Vagina (tissue), 2 donors: ENCODE data around the gene DST. TPM values are rescaled to one million over a fixed set of nuclear protein-coding genes. Genes with fewer than 3 reads are reported as not detected.

Experiments used
- DNase-seq, 2 donors: peaks; one replicate each; pipeline ENCODE4 v3.0.0-alpha.2; 2017; ENCODE audit errors: extremely low spot score in 2 of 2
- H3K27ac ChIP-seq: fragments of 200-600 bp; sonication (generic); one replicate; pipeline ENCODE4 v1.5.1; 2019
- H3K27me3 ChIP-seq: fragments of 200-600 bp; sonication (generic); one replicate; pipeline ENCODE4 v1.5.1; 2019
- H3K36me3 ChIP-seq, 2 donors: fragments of 200-600 bp; sonication (generic); one replicate each; pipeline ENCODE4 v1.5.1; 2017 to 2019
- H3K4me1 ChIP-seq: fragments of 200-600 bp; sonication (generic); one replicate; pipeline ENCODE4 v1.5.1; 2019
- H3K4me3 ChIP-seq, 2 donors: fragments of 200-600 bp; sonication (generic); 1 replicate in 1 of 2; 2 replicates in 1 of 2; pipeline ENCODE4 v1.5.1; 2016 to 2019
- H3K9me3 ChIP-seq: fragments of 200-600 bp; sonication (generic); one replicate; pipeline ENCODE4 v1.5.1; 2019
- POLR2A ChIP-seq, 2 donors: fragments of 450-650 bp; IDR thresholded peaks; one replicate each; pipeline ENCODE4 v1.6.1; 2017; ENCODE audit warnings: antibody characterized with exemption in 2 of 2, mild to moderate bottlenecking in 2 of 2, moderate library complexity in 2 of 2
- POLR2AphosphoS5 ChIP-seq, 2 donors: sonication (generic); formaldehyde crosslinking; IDR thresholded peaks; one replicate each; pipeline ENCODE4 v1.9.0; 2017; ENCODE audit warnings: antibody characterized with exemption in 2 of 2, mild to moderate bottlenecking in 2 of 2, low read depth in 1 of 2; ENCODE audit not compliant: insufficient read depth in 1 of 2
- intact Hi-C: fragments of 100-400 bp; cut with DNase I; formaldehyde crosslinking; loops from one replicate; pipeline ENCODE4 v1.15.1; 2023
- total RNA-seq: library from RNA; depleted of rRNA; stranded (reverse); fragments of >200 nt; gene quantifications from one replicate; pipeline ENCODE4 v1.2.3, GENCODE V29; 2016
- TF ChIP-seq, protein P1 (sequence below), 3 experiments: fragments of 450-650 bp in 2 of 3; fragments of 200-600 bp in 1 of 3; sonication (generic) in 1 of 3; IDR thresholded peaks; one replicate each; pipeline ENCODE4 v1.5.1; 2017 to 2019; ENCODE audit warnings: antibody characterized with exemption in 3 of 3, mild to moderate bottlenecking in 2 of 3, moderate library complexity in 2 of 3

The DST gene
- total RNA-seq, 1 donor from 2014 or later = 460 TPM

DNA sequence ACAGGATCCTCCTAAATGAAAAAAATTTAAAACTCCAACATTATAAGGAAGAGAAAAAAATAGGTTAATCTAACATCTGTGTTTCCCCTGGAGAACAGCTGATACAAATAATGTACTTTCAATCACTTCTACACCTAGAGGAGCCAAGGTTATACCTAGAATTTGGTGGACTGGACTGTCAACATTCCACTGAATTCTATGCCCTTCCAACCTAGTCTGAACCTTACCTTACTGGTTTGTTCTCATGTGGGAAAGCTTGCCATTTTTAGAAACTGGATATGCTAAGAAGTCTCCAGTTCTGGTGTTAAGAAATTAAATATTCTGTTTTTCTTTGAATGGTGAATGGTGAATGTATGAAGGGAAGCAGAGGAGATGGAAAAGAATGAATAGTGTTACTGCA is 162.4 kb downstream of the DST start:
- Histone ChIP-seq H3K4me3 (no peak overlapping the region), H3K4me1 (peaks cover 11% of the 10 kb centered on the region), H3K27me3 (no peaks in the 10 kb centered on the region), H3K9me3 (no peaks in the 10 kb centered on the region), H3K27ac (no peak overlapping the region), H3K36me3 (peaks cover 2 to 56% of the 10 kb centered on the region in 2 donors)
- intact Hi-C loops = no loop called here
- TF ChIP-seq POLR2A (IDR thresholded peaks at IDR 0.05) (no peak), POLR2AphosphoS5 (IDR thresholded peaks at IDR 0.05; ENCODE audit: insufficient read depth in 1 of 2, low read depth in 1 of 2) (no peak)
- TF ChIP-seq, protein P1, sequence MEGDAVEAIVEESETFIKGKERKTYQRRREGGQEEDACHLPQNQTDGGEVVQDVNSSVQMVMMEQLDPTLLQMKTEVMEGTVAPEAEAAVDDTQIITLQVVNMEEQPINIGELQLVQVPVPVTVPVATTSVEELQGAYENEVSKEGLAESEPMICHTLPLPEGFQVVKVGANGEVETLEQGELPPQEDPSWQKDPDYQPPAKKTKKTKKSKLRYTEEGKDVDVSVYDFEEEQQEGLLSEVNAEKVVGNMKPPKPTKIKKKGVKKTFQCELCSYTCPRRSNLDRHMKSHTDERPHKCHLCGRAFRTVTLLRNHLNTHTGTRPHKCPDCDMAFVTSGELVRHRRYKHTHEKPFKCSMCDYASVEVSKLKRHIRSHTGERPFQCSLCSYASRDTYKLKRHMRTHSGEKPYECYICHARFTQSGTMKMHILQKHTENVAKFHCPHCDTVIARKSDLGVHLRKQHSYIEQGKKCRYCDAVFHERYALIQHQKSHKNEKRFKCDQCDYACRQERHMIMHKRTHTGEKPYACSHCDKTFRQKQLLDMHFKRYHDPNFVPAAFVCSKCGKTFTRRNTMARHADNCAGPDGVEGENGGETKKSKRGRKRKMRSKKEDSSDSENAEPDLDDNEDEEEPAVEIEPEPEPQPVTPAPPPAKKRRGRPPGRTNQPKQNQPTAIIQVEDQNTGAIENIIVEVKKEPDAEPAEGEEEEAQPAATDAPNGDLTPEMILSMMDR (IDR thresholded peaks at IDR 0.05) = no peak
- DNase-seq = no peak

DNA sequence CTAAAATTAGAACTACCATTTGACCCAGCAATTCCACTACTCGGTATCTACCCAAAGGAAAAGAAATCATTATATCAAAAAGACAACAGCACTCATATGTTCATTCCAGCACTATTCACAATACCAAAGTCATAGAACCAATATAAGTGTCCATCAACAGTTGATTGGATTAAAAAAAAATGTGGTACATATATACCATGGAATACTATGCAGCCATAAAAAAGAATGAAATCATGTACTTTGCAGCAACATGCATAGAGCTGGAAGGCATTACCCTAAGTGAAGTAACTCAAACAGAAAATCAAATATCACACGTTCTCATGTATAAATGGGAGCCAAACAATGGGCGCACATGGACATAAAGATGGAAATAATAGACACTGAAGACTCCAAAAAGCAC is 163.3 kb downstream of the DST start:
- H3K36me3 ChIP-seq = peaks cover 2 to 52% of the 10 kb centered on the region in 2 donors
- TF ChIP-seq, protein P1 (IDR thresholded peaks at IDR 0.05) = no peak
- TF ChIP-seq POLR2AphosphoS5 (IDR thresholded peaks at IDR 0.05; ENCODE audit: insufficient read depth in 1 of 2, low read depth in 1 of 2) (no peak), POLR2A (IDR thresholded peaks at IDR 0.05) (no peak)
- H3K9me3 ChIP-seq = no peaks in the 10 kb centered on the region
- no peak for DNase-seq
- intact Hi-C loops = no loop called here
- H3K4me1 ChIP-seq = peaks cover 11% of the 10 kb centered on the region
- H3K4me3 ChIP-seq = no peak overlapping the region
- H3K27ac ChIP-seq = no peak overlapping the region
- H3K27me3 ChIP-seq = no peaks in the 10 kb centered on the region

DNA sequence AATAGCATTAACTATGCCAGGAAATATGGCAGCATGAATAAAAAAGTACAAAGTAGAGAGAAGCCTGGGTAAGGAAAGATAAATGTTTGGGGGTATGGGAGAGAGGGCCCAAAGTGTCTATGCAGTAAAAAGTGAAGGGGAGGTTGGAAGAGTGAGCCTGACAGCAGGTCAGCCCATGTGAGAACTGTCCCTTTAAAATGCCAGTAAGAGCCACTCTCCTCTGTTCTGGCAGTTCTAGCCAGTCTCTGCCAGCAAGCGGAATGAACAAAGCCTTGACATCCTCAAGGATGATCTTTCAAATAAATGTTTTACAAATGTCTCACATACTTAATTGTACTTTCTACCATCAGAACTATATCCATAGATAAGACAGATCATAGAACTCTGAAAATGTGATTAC is 164.5 kb downstream of the DST start:
- peaks cover 11% of the 10 kb centered on the region for H3K4me1 ChIP-seq
- H3K27ac ChIP-seq = no peak overlapping the region
- intact Hi-C loops = no loop called here
- DNase-seq = no peak
- peaks cover 2 to 59% of the 10 kb centered on the region in 2 donors for H3K36me3 ChIP-seq
- no peaks in the 10 kb centered on the region for H3K9me3 ChIP-seq
- no peaks in the 10 kb centered on the region for H3K27me3 ChIP-seq
- H3K4me3 ChIP-seq = no peak overlapping the region
- TF ChIP-seq, protein P1 (IDR thresholded peaks at IDR 0.05) = no peak
- TF ChIP-seq POLR2AphosphoS5 (IDR thresholded peaks at IDR 0.05; ENCODE audit: insufficient read depth in 1 of 2, low read depth in 1 of 2) (no peak), POLR2A (IDR thresholded peaks at IDR 0.05) (no peak)

DNA sequence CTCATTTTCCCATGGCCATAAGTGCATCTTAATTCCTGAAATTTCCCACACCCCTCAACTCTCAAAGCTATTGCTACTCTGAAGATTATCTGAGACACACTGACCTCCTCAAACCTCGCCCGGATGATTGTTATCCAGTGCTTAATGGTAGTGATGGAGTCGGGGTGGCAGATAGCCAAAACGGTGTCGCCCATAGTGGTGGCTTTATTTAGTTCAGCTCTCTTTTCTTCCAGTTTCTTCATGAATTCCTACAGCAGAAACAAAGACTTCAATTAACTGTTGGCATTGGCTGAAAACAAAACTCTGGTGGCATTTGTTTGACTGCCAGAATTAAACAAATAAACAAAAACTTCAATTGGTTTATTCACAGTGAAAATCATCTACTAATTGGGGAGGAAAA is 165.4 kb downstream of the DST start:
- no peak for TF ChIP-seq POLR2A (IDR thresholded peaks at IDR 0.05)
- TF ChIP-seq, protein P1 (IDR thresholded peaks at IDR 0.05) = no peak
- DNase-seq = no peak
- H3K27ac ChIP-seq = no peak overlapping the region
- intact Hi-C loops = no loop called here
- H3K4me3 ChIP-seq = no peak overlapping the region
- H3K27me3 ChIP-seq = no peaks in the 10 kb centered on the region
- no peaks in the 10 kb centered on the region for H3K9me3 ChIP-seq
- peaks cover 2 to 64% of the 10 kb centered on the region in 2 donors for H3K36me3 ChIP-seq
- peaks cover 11% of the 10 kb centered on the region for H3K4me1 ChIP-seq

DNA sequence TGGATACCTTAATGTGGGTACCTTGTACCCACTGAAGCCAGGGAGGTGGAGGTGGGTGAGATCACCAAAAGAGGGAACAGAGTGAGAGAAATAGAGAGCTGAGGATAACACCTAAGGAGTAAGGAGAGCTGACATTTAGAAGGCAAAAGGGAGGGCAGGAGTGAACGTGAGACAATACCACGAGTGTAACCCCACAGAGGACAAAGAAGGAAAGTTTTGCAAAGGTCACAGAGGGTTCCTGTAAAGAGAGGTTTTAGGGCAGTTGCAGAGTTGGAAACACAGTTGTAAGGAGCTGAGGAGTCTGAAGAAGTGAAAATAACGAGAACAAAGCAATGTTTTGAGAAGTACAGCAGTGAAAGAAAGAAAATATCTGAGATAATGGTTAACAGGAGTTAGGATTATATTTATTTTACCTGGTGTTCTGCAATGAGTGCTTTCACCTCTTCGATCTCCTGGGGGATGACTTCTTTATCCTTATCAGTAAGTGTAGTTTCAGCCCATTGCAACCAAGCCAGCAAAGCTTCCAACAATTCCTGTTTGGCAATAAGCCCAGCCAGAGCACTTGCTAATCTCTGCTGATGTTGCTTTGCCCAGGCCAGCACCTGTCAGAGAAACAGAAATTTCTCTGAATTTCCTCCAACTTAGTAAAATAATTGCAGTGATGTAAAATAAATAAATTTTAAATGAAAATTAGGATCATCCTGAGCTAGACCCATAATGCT is 166.8 kb downstream of the DST start:
- Histone ChIP-seq H3K9me3 (no peaks in the 10 kb centered on the region), H3K27me3 (no peaks in the 10 kb centered on the region), H3K27ac (no peak overlapping the region), H3K36me3 (peaks cover 2 to 63% of the 10 kb centered on the region in 2 donors), H3K4me1 (peaks cover 11% of the 10 kb centered on the region), H3K4me3 (no peak overlapping the region)
- TF ChIP-seq, protein P1 (IDR thresholded peaks at IDR 0.05) = no peak
- no peak for TF ChIP-seq POLR2AphosphoS5 (IDR thresholded peaks at IDR 0.05; ENCODE audit: insufficient read depth in 1 of 2, low read depth in 1 of 2)
- DNase-seq = no peak
- intact Hi-C loops = no loop called here
